MG63 (cell line): Measurements from ENCODE around the gene PDE2A. TPM values are rescaled to one million over a fixed set of nuclear protein-coding genes. Genes with fewer than 3 reads are reported as not detected.
A peak's percentile ranks its signal among the peaks of the same experiment; 100 is the strongest.

ENCODE experiments used
- DNase-seq: peaks from one replicate; pipeline ENCODE4 v3.0.0-alpha.2; 2020
- H3K27me3 ChIP-seq: fragments of 250-450 bp; sonication (Bioruptor Pico); 2 replicates; pipeline ENCODE4 v1.5.1; 2020; ENCODE audit warnings: mild to moderate bottlenecking, moderate library complexity
- H3K36me3 ChIP-seq: fragments of 250-450 bp; sonication (Bioruptor Pico); 2 replicates; pipeline ENCODE4 v1.5.1; 2020; ENCODE audit warnings: mild to moderate bottlenecking, moderate library complexity
- H3K4me3 ChIP-seq: fragments of 250-450 bp; sonication (Bioruptor Pico); 2 replicates; pipeline ENCODE4 v1.5.1; 2020; ENCODE audit warnings: mild to moderate bottlenecking, moderate library complexity
- H3K9me3 ChIP-seq: fragments of 250-450 bp; sonication (Bioruptor Pico); 2 replicates; pipeline ENCODE4 v1.5.1; 2020; ENCODE audit warnings: mild to moderate bottlenecking, moderate library complexity
- total RNA-seq: library from RNA; depleted of rRNA; stranded (reverse); fragments of >200 nt; shearing (Covaris generic); gene quantifications from 2 replicates; pipeline ENCODE4 v1.2.3, GENCODE V29; 2014; ENCODE audit warnings: low replicate concordance

PDE2A gene
- total RNA-seq, 1 experiment from 2014 or later = not detected

GRCh38 chr11:72676861-72677341 lies 2.7 kb upstream of the PDE2A start:
- H3K36me3 ChIP-seq = no peaks in the 10 kb centered on the region
- H3K9me3 ChIP-seq = no peaks in the 10 kb centered on the region
- H3K4me3 ChIP-seq = no peak overlapping the region
- peaks cover 49% of the 10 kb centered on the region for H3K27me3 ChIP-seq
- peak; percentile 58 for DNase-seq

- Histone ChIP-seq H3K36me3 (no peaks in the 10 kb centered on the region), H3K9me3 (no peaks in the 10 kb centered on the region), H3K4me3 (no peak overlapping the region), H3K27me3 (peaks cover 49% of the 10 kb centered on the region)
- DNase-seq = no peak
Observed at GRCh38 chr11:72675221-72675620, 999 bp upstream of the PDE2A start.

- no peaks in the 10 kb centered on the region for H3K9me3 ChIP-seq
- no peak overlapping the region for H3K4me3 ChIP-seq
- DNase-seq = no peak
- H3K36me3 ChIP-seq = no peaks in the 10 kb centered on the region
- peaks cover 42% of the 10 kb centered on the region for H3K27me3 ChIP-seq
Observed at GRCh38 chr11:72673284-72673942, 809 bp downstream of the PDE2A start.

GRCh38 chr11:72672597-72673238 lies 1.5 kb downstream of the PDE2A start:
- H3K36me3 ChIP-seq = no peaks in the 10 kb centered on the region
- peaks cover 4% of the 10 kb centered on the region; the same call in 1 of the 2 replicates for H3K9me3 ChIP-seq
- no peak overlapping the region for H3K4me3 ChIP-seq
- peaks cover 37% of the 10 kb centered on the region for H3K27me3 ChIP-seq
- DNase-seq = no peak

GRCh38 chr11:72671152-72672099 lies 2.8 kb downstream of the PDE2A start:
- Histone ChIP-seq H3K27me3 (peaks cover 24% of the 10 kb centered on the region), H3K36me3 (no peaks in the 10 kb centered on the region)
- DNase-seq = no peak

GRCh38 chr11:72670041-72670440 lies 4.2 kb downstream of the PDE2A start:
- Histone ChIP-seq H3K27me3 (peaks cover 18% of the 10 kb centered on the region), H3K4me3 (no peak overlapping the region), H3K36me3 (no peaks in the 10 kb centered on the region), H3K9me3 (peaks cover 4% of the 10 kb centered on the region; the same call in 1 of the 2 replicates)
- no peak for DNase-seq

More at GRCh38 chr11:72671152-72672099, 2.8 kb downstream of the PDE2A start:
- Histone ChIP-seq H3K9me3 (peaks cover 4% of the 10 kb centered on the region; the same call in 1 of the 2 replicates), H3K4me3 (no peak overlapping the region)

- no peak overlapping the region for H3K4me3 ChIP-seq
- no peaks in the 10 kb centered on the region for H3K36me3 ChIP-seq
- no peak for DNase-seq
- peaks cover 4% of the 10 kb centered on the region; the same call in 1 of the 2 replicates for H3K9me3 ChIP-seq
- H3K27me3 ChIP-seq = peaks cover 14% of the 10 kb centered on the region
Observed at GRCh38 chr11:72669527-72669926, 4.7 kb downstream of the PDE2A start.

GRCh38 chr11:72668629-72669347 lies 5.4 kb downstream of the PDE2A start:
- Histone ChIP-seq H3K27me3 (peaks cover 8% of the 10 kb centered on the region), H3K4me3 (no peak overlapping the region), H3K36me3 (no peaks in the 10 kb centered on the region), H3K9me3 (peaks cover 4% of the 10 kb centered on the region; the same call in 1 of the 2 replicates)
- DNase-seq = no peak

- peaks cover 4% of the 10 kb centered on the region; the same call in 1 of the 2 replicates for H3K9me3 ChIP-seq
- DNase-seq = no peak
- no peaks in the 10 kb centered on the region for H3K36me3 ChIP-seq
- no peak overlapping the region for H3K4me3 ChIP-seq
- no peaks in the 10 kb centered on the region; the same call in 1 of the 2 replicates for H3K27me3 ChIP-seq
Observed at GRCh38 chr11:72665911-72666472, 8.2 kb downstream of the PDE2A start.

- no peaks in the 10 kb centered on the region for H3K9me3 ChIP-seq
- H3K27me3 ChIP-seq = no peaks in the 10 kb centered on the region; the same call in 1 of the 2 replicates
Observed at GRCh38 chr11:72662036-72662435, 12.2 kb downstream of the PDE2A start.

GRCh38 chr11:72661486-72661885 lies 12.7 kb downstream of the PDE2A start:
- H3K9me3 ChIP-seq = no peaks in the 10 kb centered on the region
- H3K4me3 ChIP-seq = no peak overlapping the region
- H3K36me3 ChIP-seq = no peaks in the 10 kb centered on the region
- H3K27me3 ChIP-seq = no peaks in the 10 kb centered on the region; the same call in 1 of the 2 replicates
- DNase-seq = no peak

More at GRCh38 chr11:72662036-72662435, 12.2 kb downstream of the PDE2A start:
- DNase-seq = no peak
- H3K4me3 ChIP-seq = no peak overlapping the region
- H3K36me3 ChIP-seq = no peaks in the 10 kb centered on the region

- no peaks in the 10 kb centered on the region for H3K9me3 ChIP-seq
- H3K36me3 ChIP-seq = no peaks in the 10 kb centered on the region
- H3K27me3 ChIP-seq = no peaks in the 10 kb centered on the region; the same call in 1 of the 2 replicates
- H3K4me3 ChIP-seq = no peak overlapping the region
- no peak for DNase-seq
Observed at GRCh38 chr11:72658989-72659640, 15.1 kb downstream of the PDE2A start.

GRCh38 chr11:72657411-72658100 lies 16.7 kb downstream of the PDE2A start:
- Histone ChIP-seq H3K27me3 (no peaks in the 10 kb centered on the region; the same call in 1 of the 2 replicates), H3K9me3 (no peaks in the 10 kb centered on the region), H3K36me3 (no peaks in the 10 kb centered on the region), H3K4me3 (no peak overlapping the region)
- DNase-seq = no peak

- Histone ChIP-seq H3K36me3 (no peaks in the 10 kb centered on the region), H3K9me3 (no peaks in the 10 kb centered on the region), H3K4me3 (no peak overlapping the region), H3K27me3 (no peaks in the 10 kb centered on the region)
- no peak for DNase-seq
Observed at GRCh38 chr11:72655896-72656464, 18.2 kb downstream of the PDE2A start.
